ENCODE results near the gene KANK4.

- TF ChIP-seq CTCF (conservative IDR thresholded peaks at IDR 0.05) (no peak), EZH2 (IDR thresholded peaks at IDR 0.05; ENCODE audit: low read depth) (no peak)
Observed at GRCh38 chr1:62346886-62347285, 27.7 kb upstream of the KANK4 start.
